Left ventricle myocardium inferior (tissue), 1 donor: Measurements from ENCODE around the gene CNTNAP1. TPM values are rescaled to one million over a fixed set of nuclear protein-coding genes. Genes with fewer than 3 reads are reported as not detected.

Experiments used
- DNase-seq: peaks from one replicate; pipeline ENCODE4 v3.0.0-alpha.2; 2020
- H3K27ac ChIP-seq: fragments of 200-600 bp; replicated peaks from 2 replicates; pipeline ENCODE4 v1.8.0; 2021
- H3K27me3 ChIP-seq: fragments of 200-600 bp; 2 replicates; pipeline ENCODE4 v1.8.0; 2021; ENCODE audit warnings: low read depth
- H3K36me3 ChIP-seq: fragments of 200-600 bp; 2 replicates; pipeline ENCODE4 v1.8.0; 2021
- H3K4me1 ChIP-seq: fragments of 200-600 bp; 2 replicates; pipeline ENCODE4 v1.8.0; 2021
- H3K4me3 ChIP-seq: fragments of 200-600 bp; 2 replicates; pipeline ENCODE4 v1.8.0; 2021; ENCODE audit warnings: mild to moderate bottlenecking, moderate library complexity
- H3K9me3 ChIP-seq: fragments of 200-600 bp; replicated peaks from 2 replicates; pipeline ENCODE4 v1.8.0; 2021
- intact Hi-C: fragments of 100-400 bp; cut with micrococcal nuclease; formaldehyde crosslinking; loops from one replicate; pipeline ENCODE4 v1.11.0; 2022
- microRNA-seq: library from miRNA; unstranded; fragments of <30 nt; microRNA quantifications from one replicate; pipeline ENCODE4 v1.2.0, GENCODE V29; 2020
- total RNA-seq: library from RNA; stranded (reverse); fragmentation: NEBNext Ultra II Directional; extraction: Animal tissue kit (Norgen Biotek cat#: 25700); gene quantifications from one replicate; pipeline ENCODE4 v1.2.1, GENCODE V29; 2021
- TF ChIP-seq, protein P1 (sequence below): fragments of 200-600 bp; IDR thresholded peaks from 2 replicates; pipeline ENCODE4 v1.8.0; 2021; ENCODE audit warnings: antibody characterized with exemption, mild to moderate bottlenecking, borderline replicate concordance
- donor health status: DM: no; HTN: yes; CAD: no; lungs with severe emphysema.

CNTNAP1 gene
- total RNA-seq, 1 donor from 2014 or later: 4.2 TPM

DNA sequence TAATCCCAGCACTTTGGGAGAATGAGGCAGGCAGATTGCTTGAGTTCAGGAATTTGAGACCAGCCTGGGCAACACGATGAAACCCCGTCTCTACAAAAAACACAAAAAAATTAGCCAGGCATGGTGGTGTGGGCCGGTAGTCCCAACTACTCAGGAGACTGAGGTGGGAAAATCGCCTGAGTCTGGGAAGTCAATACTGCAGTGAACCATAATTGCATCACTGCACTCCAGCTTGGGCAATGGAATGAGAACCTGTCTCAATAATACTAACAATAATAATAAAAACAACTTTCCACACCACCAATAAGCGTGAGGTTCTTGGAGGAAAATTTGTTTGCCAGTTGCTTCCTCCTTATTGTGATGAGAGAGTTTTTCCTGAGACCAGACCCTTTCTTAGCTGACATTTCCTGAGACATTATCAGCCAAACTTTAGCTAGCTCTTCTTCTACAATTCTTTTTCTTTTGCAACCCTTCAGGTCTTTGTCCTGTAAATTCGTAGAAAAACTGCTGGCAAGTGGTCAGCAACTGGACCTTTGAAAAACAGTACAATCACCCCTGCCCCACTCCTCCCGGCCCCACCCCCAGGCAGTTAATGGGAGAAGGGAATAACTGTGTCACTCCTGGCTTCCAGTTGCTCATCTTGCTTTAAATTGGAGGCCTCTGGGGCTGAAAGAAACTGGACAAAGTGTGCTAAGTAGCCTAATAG lies 66.0 kb downstream of the CNTNAP1 start:
- H3K27ac ChIP-seq: peak overlapping the region; percentile 71
- H3K36me3 ChIP-seq: no peaks in the 10 kb centered on the region
- intact Hi-C loops: no loop called here
- DNase-seq: no peak
- TF ChIP-seq, protein P1, sequence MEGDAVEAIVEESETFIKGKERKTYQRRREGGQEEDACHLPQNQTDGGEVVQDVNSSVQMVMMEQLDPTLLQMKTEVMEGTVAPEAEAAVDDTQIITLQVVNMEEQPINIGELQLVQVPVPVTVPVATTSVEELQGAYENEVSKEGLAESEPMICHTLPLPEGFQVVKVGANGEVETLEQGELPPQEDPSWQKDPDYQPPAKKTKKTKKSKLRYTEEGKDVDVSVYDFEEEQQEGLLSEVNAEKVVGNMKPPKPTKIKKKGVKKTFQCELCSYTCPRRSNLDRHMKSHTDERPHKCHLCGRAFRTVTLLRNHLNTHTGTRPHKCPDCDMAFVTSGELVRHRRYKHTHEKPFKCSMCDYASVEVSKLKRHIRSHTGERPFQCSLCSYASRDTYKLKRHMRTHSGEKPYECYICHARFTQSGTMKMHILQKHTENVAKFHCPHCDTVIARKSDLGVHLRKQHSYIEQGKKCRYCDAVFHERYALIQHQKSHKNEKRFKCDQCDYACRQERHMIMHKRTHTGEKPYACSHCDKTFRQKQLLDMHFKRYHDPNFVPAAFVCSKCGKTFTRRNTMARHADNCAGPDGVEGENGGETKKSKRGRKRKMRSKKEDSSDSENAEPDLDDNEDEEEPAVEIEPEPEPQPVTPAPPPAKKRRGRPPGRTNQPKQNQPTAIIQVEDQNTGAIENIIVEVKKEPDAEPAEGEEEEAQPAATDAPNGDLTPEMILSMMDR: no peak
- no peaks in the 10 kb centered on the region for H3K27me3 ChIP-seq
- peaks cover 62% of the 10 kb centered on the region for H3K4me1 ChIP-seq
- no peak overlapping the region for H3K4me3 ChIP-seq
- H3K9me3 ChIP-seq: no peaks in the 10 kb centered on the region

DNA sequence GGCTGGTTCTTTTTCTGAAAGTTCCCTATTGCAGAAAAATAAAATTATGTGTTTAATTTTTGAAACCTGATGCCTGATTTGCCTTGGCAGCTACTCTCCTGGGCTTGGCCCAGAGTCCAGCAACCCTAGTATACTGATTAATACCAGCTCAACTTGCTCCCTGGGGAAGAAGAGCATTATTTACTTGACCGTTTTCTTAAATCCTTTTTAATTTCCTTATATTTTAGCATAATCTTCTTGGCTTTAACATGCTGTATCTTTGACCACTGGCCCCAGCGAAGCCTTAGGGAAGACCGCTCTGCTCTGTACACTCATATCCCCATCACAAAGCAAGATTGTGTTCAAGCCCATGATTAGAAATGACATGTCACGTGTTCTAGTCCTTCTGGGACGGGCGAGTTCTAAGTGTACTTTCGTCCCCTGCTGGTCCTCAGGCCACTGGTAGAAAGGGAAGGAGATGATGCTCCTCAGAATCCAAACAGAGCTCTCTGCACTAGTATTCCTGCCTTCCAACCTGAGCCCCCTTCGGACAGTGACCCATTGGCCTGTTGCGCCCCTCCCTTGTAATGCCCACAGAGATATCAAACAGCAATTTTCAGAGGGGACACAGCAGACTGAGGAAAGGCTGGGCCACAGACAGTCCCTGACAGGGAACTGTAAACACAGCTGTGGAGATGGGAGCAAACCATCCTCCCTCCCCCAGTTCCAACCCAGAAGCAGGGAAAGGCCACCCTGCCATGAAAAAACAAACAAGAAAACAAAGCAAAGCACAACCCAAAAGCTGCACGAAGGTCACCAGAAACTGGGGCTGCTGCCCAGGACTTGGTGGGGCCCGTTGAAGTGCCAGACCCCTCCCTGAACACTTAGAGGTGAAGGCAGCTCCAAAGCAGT lies 66.8 kb downstream of the CNTNAP1 start:
- TF ChIP-seq, protein P1: no peak
- Histone ChIP-seq H3K9me3 (no peaks in the 10 kb centered on the region), H3K4me1 (peaks cover 54% of the 10 kb centered on the region), H3K4me3 (no peak overlapping the region), H3K36me3 (no peaks in the 10 kb centered on the region), H3K27ac (peak overlapping the region; percentile 71), H3K27me3 (no peaks in the 10 kb centered on the region)
- intact Hi-C loops: no loop called here
- DNase-seq: no peak

Small RNA genes lying within 50 kb of the gene (microRNA-seq; reads per million reads assigned to microRNA genes)
- gene MIR6780A: not detected

Other genes with a start within 250 kb of the CNTNAP1 start
- gene ATP6V0A1, start 223.7 kb upstream of the CNTNAP1 start, total RNA-seq: 25.6 TPM
- gene NAGLU, start 146.3 kb upstream of the CNTNAP1 start, total RNA-seq: 7.7 TPM
- gene HSD17B1, start 129.6 kb upstream of the CNTNAP1 start, total RNA-seq: 0.99 TPM
- 48.8 TPM for gene COASY, start 120.4 kb upstream of the CNTNAP1 start, total RNA-seq
- 79.7 TPM for gene MLX, start 115.4 kb upstream of the CNTNAP1 start, total RNA-seq
- 2.5 TPM for gene PSMC3IP, start 104.8 kb upstream of the CNTNAP1 start, total RNA-seq
- gene RETREG3, start 73.2 kb upstream of the CNTNAP1 start, total RNA-seq: 17.6 TPM
- 48.0 TPM for gene TUBG1, start 72.8 kb upstream of the CNTNAP1 start, total RNA-seq
- gene TUBG2, start 23.2 kb upstream of the CNTNAP1 start, total RNA-seq: 15.6 TPM
- 21.5 TPM for gene PLEKHH3, start 5.5 kb upstream of the CNTNAP1 start, total RNA-seq
- 0.88 TPM for gene CCR10, start 688 bp upstream of the CNTNAP1 start, total RNA-seq
- 43.3 TPM for gene EZH1, start 62.5 kb downstream of the CNTNAP1 start, total RNA-seq
- gene RAMP2, start 78.7 kb downstream of the CNTNAP1 start, total RNA-seq: 37.7 TPM
- 37.5 TPM for gene VPS25, start 90.9 kb downstream of the CNTNAP1 start, total RNA-seq
- not detected for gene WNK4, start 98.1 kb downstream of the CNTNAP1 start, total RNA-seq
- 71.0 TPM for gene COA3, start 116.2 kb downstream of the CNTNAP1 start, total RNA-seq
- gene CNTD1, start 116.3 kb downstream of the CNTNAP1 start, total RNA-seq: not detected
- 80.8 TPM for gene BECN1, start 141.8 kb downstream of the CNTNAP1 start, total RNA-seq
- gene PSME3, start 150.9 kb downstream of the CNTNAP1 start, total RNA-seq: 62.6 TPM
- 0.44 TPM for gene AOC2, start 162.0 kb downstream of the CNTNAP1 start, total RNA-seq
- 7.6 TPM for gene AOC3, start 168.7 kb downstream of the CNTNAP1 start, total RNA-seq
- gene G6PC1, start 218.3 kb downstream of the CNTNAP1 start, total RNA-seq: not detected